ENCODE results near the gene SERPINB13.

GRCh38 chr18:63586966-63587365 is at the start of gene SERPINB13:
- TF ChIP-seq POLR2AphosphoS5 (IDR thresholded peaks at IDR 0.05; ENCODE audit: borderline replicate concordance, low read depth, low read length), result no peak
- TF ChIP-seq EZH2 (IDR thresholded peaks at IDR 0.05), result no peak

All from SK-N-MC (cell line).